Loucy (cell line): ENCODE measurements around the gene PPIL3.

Experiments used
- H2AFZ ChIP-seq: fragments of 200-600 bp; sonication (generic); 2 replicates; pipeline ENCODE4 v1.6.0; 2016; ENCODE audit warnings: antibody characterized with exemption, mild to moderate bottlenecking, low read length, moderate library complexity
- H3F3A ChIP-seq: fragments of 200-600 bp; 2 replicates; pipeline ENCODE4 v1.6.0; 2016; ENCODE audit warnings: antibody characterized with exemption, low read depth, mild to moderate bottlenecking
- H3K27me3 ChIP-seq: fragments of 200-600 bp; sonication (generic); 2 replicates; pipeline ENCODE4 v1.6.1; 2014; ENCODE audit warnings: low read length, mild to moderate bottlenecking; ENCODE audit not compliant: insufficient read depth, poor library complexity, severe bottlenecking
- H3K36me3 ChIP-seq: fragments of 200-600 bp; sonication (generic); 2 replicates; pipeline ENCODE4 v1.6.1; 2016; ENCODE audit warnings: low read length; ENCODE audit not compliant: insufficient read depth
- H3K4me1 ChIP-seq: fragments of 200-600 bp; sonication (generic); 2 replicates; pipeline ENCODE4 v1.5.1; 2014; ENCODE audit warnings: low read length, mild to moderate bottlenecking; ENCODE audit not compliant: insufficient read depth, poor library complexity, severe bottlenecking
- H3K4me2 ChIP-seq: fragments of 200-600 bp; sonication (generic); 2 replicates; pipeline ENCODE4 v1.6.0; 2014; ENCODE audit warnings: antibody characterized with exemption, low read length, low read depth, mild to moderate bottlenecking; ENCODE audit not compliant: poor library complexity, severe bottlenecking
- H3K4me3 ChIP-seq: fragments of 200-600 bp; sonication (generic); 2 replicates; pipeline ENCODE4 v1.5.1; 2014; ENCODE audit warnings: low read length, mild to moderate bottlenecking, mixed read lengths; ENCODE audit not compliant: poor library complexity, severe bottlenecking
- H3K79me2 ChIP-seq: fragments of 200-600 bp; sonication (generic); 2 replicates; pipeline ENCODE4 v1.6.1; 2014; ENCODE audit warnings: low read length; ENCODE audit not compliant: insufficient read depth
- H3K9ac ChIP-seq: fragments of 200-600 bp; sonication (generic); 2 replicates; pipeline ENCODE4 v1.6.0; 2014; ENCODE audit warnings: mild to moderate bottlenecking, low read depth, low read length, moderate library complexity; ENCODE audit not compliant: poor library complexity, severe bottlenecking
- H3K9me2 ChIP-seq: fragments of 200-600 bp; sonication (generic); replicated peaks from 2 replicates; pipeline ENCODE4 v1.6.1; 2016; ENCODE audit warnings: low read depth, low read length, mixed read lengths
- H3K9me3 ChIP-seq: fragments of 200-600 bp; sonication (generic); 2 replicates; pipeline ENCODE4 v1.6.1; 2014; ENCODE audit warnings: mild to moderate bottlenecking, antibody characterized with exemption, low read length, low read depth; ENCODE audit not compliant: insufficient read depth
- H4K20me1 ChIP-seq: fragments of 200-600 bp; sonication (generic); 2 replicates; pipeline ENCODE4 v1.6.0; 2014; ENCODE audit warnings: antibody characterized with exemption, low read length, mild to moderate bottlenecking; ENCODE audit not compliant: insufficient read depth, poor library complexity, severe bottlenecking
- EZH2phosphoT487 ChIP-seq: fragments of 200-600 bp; IDR thresholded peaks from 2 replicates; pipeline ENCODE4 v1.6.1; 2018; ENCODE audit warnings: antibody characterized with exemption, mild to moderate bottlenecking, moderate library complexity, borderline replicate concordance
- TF ChIP-seq, protein P1 (sequence below): fragments of 200-600 bp; sonication (generic); conservative IDR thresholded peaks from 2 replicates; pipeline ENCODE4 v1.5.1; 2014; ENCODE audit warnings: mild to moderate bottlenecking, antibody characterized with exemption, low read length

Gene PPIL3

DNA sequence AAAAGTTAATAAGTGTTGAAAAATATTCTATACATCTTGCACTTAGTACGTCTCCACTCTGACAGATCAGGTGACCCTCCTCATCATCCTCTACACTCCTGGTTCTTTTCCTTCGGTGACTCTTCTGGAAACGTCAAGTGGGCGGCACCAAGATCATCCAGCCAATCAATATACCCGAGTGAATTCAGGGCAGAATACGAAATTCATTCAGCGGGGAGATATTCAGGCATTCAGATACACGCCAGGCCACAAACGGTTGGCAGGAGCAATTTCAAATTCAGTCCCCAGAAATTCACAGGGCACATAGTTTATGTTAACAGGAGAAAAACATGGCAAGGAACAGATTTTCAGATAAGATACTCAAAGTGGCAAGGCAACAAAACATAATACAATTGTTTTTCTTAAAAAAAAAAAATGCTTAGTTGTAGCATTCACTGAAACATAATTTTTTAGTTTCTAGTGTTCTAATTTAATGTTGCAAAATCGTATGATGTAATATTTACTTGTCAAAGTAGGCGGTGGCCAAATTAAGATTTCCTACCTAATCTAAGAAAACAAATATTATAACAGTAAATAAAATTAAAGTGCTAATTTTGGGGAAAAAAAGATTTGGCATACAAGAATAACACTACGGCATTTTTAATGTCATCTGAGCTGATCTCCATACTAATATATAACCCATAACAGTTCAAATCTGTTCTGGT, 28.6 kb downstream of the PPIL3 start:
- peaks cover 89% of the 10 kb centered on the region for H3K79me2 ChIP-seq
- TF ChIP-seq, protein P1, sequence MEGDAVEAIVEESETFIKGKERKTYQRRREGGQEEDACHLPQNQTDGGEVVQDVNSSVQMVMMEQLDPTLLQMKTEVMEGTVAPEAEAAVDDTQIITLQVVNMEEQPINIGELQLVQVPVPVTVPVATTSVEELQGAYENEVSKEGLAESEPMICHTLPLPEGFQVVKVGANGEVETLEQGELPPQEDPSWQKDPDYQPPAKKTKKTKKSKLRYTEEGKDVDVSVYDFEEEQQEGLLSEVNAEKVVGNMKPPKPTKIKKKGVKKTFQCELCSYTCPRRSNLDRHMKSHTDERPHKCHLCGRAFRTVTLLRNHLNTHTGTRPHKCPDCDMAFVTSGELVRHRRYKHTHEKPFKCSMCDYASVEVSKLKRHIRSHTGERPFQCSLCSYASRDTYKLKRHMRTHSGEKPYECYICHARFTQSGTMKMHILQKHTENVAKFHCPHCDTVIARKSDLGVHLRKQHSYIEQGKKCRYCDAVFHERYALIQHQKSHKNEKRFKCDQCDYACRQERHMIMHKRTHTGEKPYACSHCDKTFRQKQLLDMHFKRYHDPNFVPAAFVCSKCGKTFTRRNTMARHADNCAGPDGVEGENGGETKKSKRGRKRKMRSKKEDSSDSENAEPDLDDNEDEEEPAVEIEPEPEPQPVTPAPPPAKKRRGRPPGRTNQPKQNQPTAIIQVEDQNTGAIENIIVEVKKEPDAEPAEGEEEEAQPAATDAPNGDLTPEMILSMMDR = no peak
- TF ChIP-seq EZH2phosphoT487 = no peak

DNA sequence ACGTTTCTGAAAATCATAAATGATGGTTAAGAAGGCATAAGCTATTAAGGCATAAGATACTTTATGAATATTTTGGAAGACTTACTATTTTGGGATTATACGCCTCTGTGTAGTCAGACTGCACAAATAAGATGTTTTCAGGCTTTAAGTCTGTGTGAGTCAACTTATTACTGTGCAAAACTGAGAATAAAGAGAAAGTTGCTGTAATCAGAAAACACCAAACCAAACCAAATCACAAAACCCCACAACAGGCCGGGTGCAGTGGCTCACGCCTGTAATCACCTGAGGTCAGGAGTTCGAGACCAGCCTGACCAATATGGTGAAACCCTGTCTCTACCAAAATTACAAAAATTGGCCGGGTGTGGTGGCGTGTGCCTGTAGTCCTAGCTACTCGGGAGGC, 32.1 kb downstream of the PPIL3 start:
- TF ChIP-seq, protein P1 = no peak
- TF ChIP-seq EZH2phosphoT487 = no peak
- Histone ChIP-seq H3F3A (peaks cover 4% of the 10 kb centered on the region; the same call in 1 of the 2 replicates), H2AFZ (no peak overlapping the region)

More for the DNA sequence above, 28.6 kb downstream of the PPIL3 start:
- H3K9me3 ChIP-seq = no peaks in the 10 kb centered on the region
- H4K20me1 ChIP-seq = peaks cover 82% of the 10 kb centered on the region
- H3K27me3 ChIP-seq = peaks cover 12% of the 10 kb centered on the region
- H3K36me3 ChIP-seq = peaks cover 61% of the 10 kb centered on the region
- H3K4me1 ChIP-seq = peaks cover 47% of the 10 kb centered on the region
- no peaks in the 10 kb centered on the region for H3F3A ChIP-seq
- no peaks in the 10 kb centered on the region for H3K9me2 ChIP-seq
- H2AFZ ChIP-seq = no peak overlapping the region
- H3K4me3 ChIP-seq = peak overlapping the region; percentile 97
- H3K9ac ChIP-seq = peak overlapping the region; percentile 95
- H3K4me2 ChIP-seq = peak overlapping the region; percentile 93

DNA sequence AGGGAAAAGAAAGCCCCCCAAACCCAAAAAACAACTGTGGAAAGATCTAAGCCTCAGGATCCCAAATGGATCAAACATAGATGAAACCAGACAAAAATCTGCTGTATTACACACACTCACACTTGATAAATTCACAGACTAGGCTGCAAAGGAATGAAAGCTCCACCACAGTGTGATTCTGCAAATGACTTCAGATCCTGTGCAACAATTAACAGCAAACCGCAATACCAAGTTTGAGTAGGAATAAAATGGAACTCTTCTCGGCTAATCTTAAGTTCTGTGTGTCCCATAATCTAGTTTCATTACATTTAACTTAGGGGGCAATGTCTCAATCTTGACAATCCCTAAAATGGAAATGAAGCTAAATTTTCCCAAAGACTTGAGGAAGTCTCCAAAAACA, 36.3 kb downstream of the PPIL3 start:
- Histone ChIP-seq H3K27me3 (no peaks in the 10 kb centered on the region), H3K79me2 (peaks cover 31% of the 10 kb centered on the region), H3K36me3 (peaks cover 64% of the 10 kb centered on the region), H3F3A (peaks cover 7% of the 10 kb centered on the region; the same call in 1 of the 2 replicates), H3K4me2 (no peak overlapping the region), H3K9me2 (no peaks in the 10 kb centered on the region), H4K20me1 (peaks cover 51% of the 10 kb centered on the region), H3K4me3 (no peak overlapping the region), H3K9me3 (no peaks in the 10 kb centered on the region), H3K4me1 (peaks cover 6% of the 10 kb centered on the region), H2AFZ (no peak overlapping the region), H3K9ac (no peak overlapping the region)
- no peak for TF ChIP-seq EZH2phosphoT487
- TF ChIP-seq, protein P1 = no peak

More for the DNA sequence above, 32.1 kb downstream of the PPIL3 start:
- H3K4me2 ChIP-seq = peak overlapping the region; percentile 93
- H3K9me3 ChIP-seq = no peaks in the 10 kb centered on the region
- no peaks in the 10 kb centered on the region for H3K27me3 ChIP-seq
- H3K79me2 ChIP-seq = peaks cover 73% of the 10 kb centered on the region
- no peak overlapping the region for H3K4me3 ChIP-seq
- peaks cover 41% of the 10 kb centered on the region for H3K4me1 ChIP-seq
- no peaks in the 10 kb centered on the region for H3K9me2 ChIP-seq
- H3K9ac ChIP-seq = no peak overlapping the region
- peaks cover 93% of the 10 kb centered on the region for H4K20me1 ChIP-seq
- H3K36me3 ChIP-seq = peaks cover 94% of the 10 kb centered on the region
